Measurements from ENCODE around the gene AMFR.

AMFR gene

GRCh38 chr16:56425439-56425832 is at the start of gene AMFR:
TSS of gene AMFR (minus strand) at chr16:56425545. CDS start at chr16:56425327, 218 bp downstream.
- peak; percentile 31 for DNase-seq (ENCODE audit: low read depth)

- DNase-seq (ENCODE audit: low read depth): no peak
These were observed 45.3 kb upstream of the AMFR start for GRCh38 chr16:56470666-56471065.

- DNase-seq (ENCODE audit: low read depth): no peak
These were observed 44.9 kb upstream of the AMFR start for GRCh38 chr16:56470232-56470631.

GRCh38 chr16:56469748-56470147 is 44.4 kb upstream of the AMFR start:
- DNase-seq (ENCODE audit: low read depth): no peak

- DNase-seq (ENCODE audit: low read depth): no peak
These were observed 43.5 kb upstream of the AMFR start for GRCh38 chr16:56468800-56469199.

- no peak for DNase-seq (ENCODE audit: low read depth)
These were observed 41.0 kb upstream of the AMFR start for GRCh38 chr16:56466344-56466743.

- no peak for DNase-seq (ENCODE audit: low read depth)
These were observed 37.8 kb upstream of the AMFR start for GRCh38 chr16:56463153-56463552.

- no peak for DNase-seq (ENCODE audit: low read depth)
These were observed 36.9 kb upstream of the AMFR start for GRCh38 chr16:56462064-56462796.

- DNase-seq (ENCODE audit: low read depth): no peak
These were observed 34.8 kb upstream of the AMFR start for GRCh38 chr16:56460101-56460500.

- no peak for DNase-seq (ENCODE audit: low read depth)
These were observed 32.7 kb upstream of the AMFR start for GRCh38 chr16:56457927-56458470.

- no peak for DNase-seq (ENCODE audit: low read depth)
These were observed 26.7 kb upstream of the AMFR start for GRCh38 chr16:56451753-56452689.

GRCh38 chr16:56450986-56451752 is 25.8 kb upstream of the AMFR start, which contains the start of the genes NUDT21 and OGFOD1:
TSS of gene NUDT21 (minus strand) at chr16:56451332. CDS start at chr16:56451202, 130 bp downstream.
TSS of gene OGFOD1 (plus strand) at chr16:56451554. CDS start at chr16:56451613, 59 bp downstream.
- peak; percentile 88 for DNase-seq (ENCODE audit: low read depth)

- DNase-seq (ENCODE audit: low read depth): no peak
These were observed 25.1 kb upstream of the AMFR start for GRCh38 chr16:56450275-56450985.

GRCh38 chr16:56448005-56448404 is 22.7 kb upstream of the AMFR start:
- no peak for DNase-seq (ENCODE audit: low read depth)

GRCh38 chr16:56447286-56447685 is 21.9 kb upstream of the AMFR start:
- DNase-seq (ENCODE audit: low read depth): no peak

- DNase-seq (ENCODE audit: low read depth): no peak
These were observed 12.7 kb upstream of the AMFR start for GRCh38 chr16:56438038-56438437.

- no peak for DNase-seq (ENCODE audit: low read depth)
These were observed 10.9 kb upstream of the AMFR start for GRCh38 chr16:56436258-56436657.

GRCh38 chr16:56428091-56428490 is 2.7 kb upstream of the AMFR start:
- DNase-seq (ENCODE audit: low read depth): no peak

- no peak for DNase-seq (ENCODE audit: low read depth)
These were observed 1.2 kb upstream of the AMFR start for GRCh38 chr16:56426585-56426984.

GRCh38 chr16:56424791-56425438 is 430 bp downstream of the AMFR start:
- DNase-seq (ENCODE audit: low read depth): peak; percentile 18

- no peak for DNase-seq (ENCODE audit: low read depth)
These were observed 961 bp downstream of the AMFR start for GRCh38 chr16:56424404-56424764.

Data from stimulated activated CD4-positive, alpha-beta T cell treated with anti-CD3 and anti-CD28 coated beads, Interleukin-2, amount 100 ng/mL, for 4 hours (primary cell).